IPS-18a (cell line): Measurements from ENCODE around the gene SH3RF1.

Source experiments
- H3K27ac ChIP-seq: one replicate; pipeline ENCODE4 v1.5.1; 2013; ENCODE audit warnings: low read length
- H3K27me3 ChIP-seq: one replicate; pipeline ENCODE4 v1.6.1; 2013; ENCODE audit warnings: mild to moderate bottlenecking, low read length; ENCODE audit not compliant: control insufficient read depth, insufficient read depth
- H3K36me3 ChIP-seq: one replicate; pipeline ENCODE4 v1.6.1; 2013; ENCODE audit warnings: low read depth, low read length; ENCODE audit not compliant: control insufficient read depth
- H3K4me1 ChIP-seq: one replicate; pipeline ENCODE4 v1.6.1; 2013; ENCODE audit warnings: low read depth, low read length; ENCODE audit not compliant: control insufficient read depth
- H3K4me3 ChIP-seq: one replicate; pipeline ENCODE4 v1.5.1; 2013; ENCODE audit warnings: low read length
- H3K9ac ChIP-seq: one replicate; pipeline ENCODE4 v1.6.1; 2013; ENCODE audit warnings: mild to moderate bottlenecking, low read length, moderate library complexity
- H3K9me3 ChIP-seq: one replicate; pipeline ENCODE4 v1.6.1; 2013; ENCODE audit warnings: low read depth, low read length; ENCODE audit not compliant: control insufficient read depth

The SH3RF1 gene

GRCh38 chr4:169148885-169149284 lies 121.9 kb downstream of the SH3RF1 start:
- Histone ChIP-seq H3K4me3 (no peak overlapping the region), H3K9ac (no peak overlapping the region), H3K4me1 (peaks cover 5% of the 10 kb centered on the region), H3K27me3 (no peaks in the 10 kb centered on the region), H3K27ac (no peak overlapping the region), H3K9me3 (no peaks in the 10 kb centered on the region), H3K36me3 (no peaks in the 10 kb centered on the region)

DNA sequence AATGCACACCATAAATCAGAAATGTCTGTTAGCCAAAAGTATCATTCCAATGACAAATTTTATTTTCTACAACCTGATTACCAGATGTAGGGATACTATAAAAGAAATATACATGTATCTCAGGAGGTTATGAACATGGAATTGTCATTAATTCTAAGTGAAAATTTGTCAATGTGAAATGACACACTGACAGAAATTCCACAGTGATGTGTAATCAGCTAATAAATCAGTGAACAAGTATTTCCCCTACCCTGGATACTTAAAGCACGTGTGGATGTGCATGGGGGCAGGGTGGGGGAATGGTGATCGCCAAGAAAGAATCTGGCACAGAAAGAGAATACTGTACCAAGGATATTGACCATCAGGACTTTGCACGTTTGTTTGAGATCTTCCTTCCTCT lies 123.6 kb downstream of the SH3RF1 start:
- H3K9me3 ChIP-seq = no peaks in the 10 kb centered on the region
- H3K4me3 ChIP-seq = no peak overlapping the region
- no peak overlapping the region for H3K27ac ChIP-seq
- no peaks in the 10 kb centered on the region for H3K36me3 ChIP-seq
- H3K9ac ChIP-seq = no peak overlapping the region
- peaks cover 10% of the 10 kb centered on the region for H3K4me1 ChIP-seq
- no peaks in the 10 kb centered on the region for H3K27me3 ChIP-seq

- Histone ChIP-seq H3K4me3 (no peak overlapping the region), H3K4me1 (peaks cover 5% of the 10 kb centered on the region)
These were observed 126.6 kb downstream of the SH3RF1 start for GRCh38 chr4:169144061-169144600.

DNA sequence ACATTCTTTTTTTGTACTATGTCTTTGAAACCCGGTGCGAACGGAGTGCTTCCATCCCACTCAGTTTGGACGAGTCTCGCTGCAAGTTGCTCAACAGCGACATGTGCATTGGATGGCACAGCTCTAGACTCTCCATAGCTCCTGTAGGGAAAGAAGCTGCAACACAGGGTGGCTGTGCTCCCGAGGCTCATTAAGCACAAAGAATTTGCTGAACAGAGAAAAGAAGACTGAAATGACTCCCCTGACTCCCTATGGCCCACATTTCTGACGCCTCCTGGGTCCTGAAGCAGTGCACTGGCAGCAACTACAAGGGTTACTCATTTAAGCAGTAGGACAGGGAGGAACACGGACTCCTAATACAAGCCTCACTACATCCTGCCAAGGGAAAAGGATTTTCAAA lies 127.4 kb downstream of the SH3RF1 start:
- H3K36me3 ChIP-seq = no peaks in the 10 kb centered on the region
- peaks cover 5% of the 10 kb centered on the region for H3K4me1 ChIP-seq
- H3K27me3 ChIP-seq = no peaks in the 10 kb centered on the region
- no peak overlapping the region for H3K9ac ChIP-seq
- no peak overlapping the region for H3K27ac ChIP-seq
- H3K9me3 ChIP-seq = no peaks in the 10 kb centered on the region
- H3K4me3 ChIP-seq = no peak overlapping the region

More at GRCh38 chr4:169144061-169144600, 126.6 kb downstream of the SH3RF1 start:
- Histone ChIP-seq H3K9ac (no peak overlapping the region), H3K27me3 (no peaks in the 10 kb centered on the region), H3K9me3 (no peaks in the 10 kb centered on the region), H3K36me3 (no peaks in the 10 kb centered on the region), H3K27ac (no peak overlapping the region)

DNA sequence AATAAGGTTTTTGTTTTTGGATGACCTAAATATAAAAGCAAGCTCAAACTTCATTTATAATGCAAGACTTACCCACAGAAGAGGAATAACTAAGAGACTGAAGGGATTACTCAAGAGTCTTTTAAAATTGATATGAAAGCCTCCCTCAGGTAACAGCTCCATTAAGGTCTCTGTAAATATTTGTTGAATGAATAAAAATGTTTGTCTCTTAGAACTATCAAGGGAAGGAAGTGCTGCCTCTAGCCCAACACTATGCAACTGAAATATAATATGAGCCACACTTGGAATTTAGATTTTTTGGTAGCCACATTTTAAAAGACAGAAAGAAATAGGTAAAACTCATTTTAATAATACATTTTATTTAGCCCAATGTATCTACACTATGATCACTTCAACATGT lies 127.8 kb downstream of the SH3RF1 start:
- Histone ChIP-seq H3K27me3 (no peaks in the 10 kb centered on the region), H3K4me1 (peaks cover 5% of the 10 kb centered on the region), H3K27ac (no peak overlapping the region), H3K9me3 (no peaks in the 10 kb centered on the region), H3K9ac (no peak overlapping the region), H3K4me3 (no peak overlapping the region), H3K36me3 (no peaks in the 10 kb centered on the region)

DNA sequence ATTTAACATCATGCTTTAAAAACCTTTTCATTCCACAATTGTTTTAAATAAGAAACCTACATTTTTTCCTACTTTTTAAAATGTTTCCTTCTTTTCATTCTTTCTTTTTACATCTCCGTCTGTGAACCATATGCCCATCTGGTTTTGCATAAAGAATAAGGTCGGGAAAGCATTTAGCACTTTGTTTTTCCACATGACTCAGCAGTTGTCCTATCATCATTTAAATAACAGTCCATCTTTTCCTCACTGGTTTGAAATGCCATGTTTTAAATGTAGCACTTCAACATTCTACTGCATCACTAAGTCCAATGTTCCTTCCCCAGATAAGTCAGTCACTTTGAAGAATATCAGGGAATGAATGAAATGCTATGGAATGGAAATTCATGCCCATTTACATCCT lies 128.4 kb downstream of the SH3RF1 start:
- H3K4me1 ChIP-seq = peaks cover 5% of the 10 kb centered on the region
- no peaks in the 10 kb centered on the region for H3K36me3 ChIP-seq
- no peaks in the 10 kb centered on the region for H3K27me3 ChIP-seq

GRCh38 chr4:169139021-169139420 lies 131.7 kb downstream of the SH3RF1 start:
- Histone ChIP-seq H3K9me3 (no peaks in the 10 kb centered on the region), H3K27ac (no peak overlapping the region), H3K9ac (no peak overlapping the region), H3K4me1 (peaks cover 5% of the 10 kb centered on the region), H3K36me3 (peaks cover 13% of the 10 kb centered on the region), H3K27me3 (no peaks in the 10 kb centered on the region), H3K4me3 (no peak overlapping the region)

More for the DNA sequence above, 128.4 kb downstream of the SH3RF1 start:
- Histone ChIP-seq H3K9me3 (no peaks in the 10 kb centered on the region), H3K27ac (no peak overlapping the region), H3K9ac (no peak overlapping the region), H3K4me3 (no peak overlapping the region)

GRCh38 chr4:169137558-169137920 lies 133.2 kb downstream of the SH3RF1 start:
- H3K36me3 ChIP-seq = peaks cover 13% of the 10 kb centered on the region
- H3K4me3 ChIP-seq = no peak overlapping the region
- no peak overlapping the region for H3K9ac ChIP-seq
- no peaks in the 10 kb centered on the region for H3K9me3 ChIP-seq
- H3K4me1 ChIP-seq = peaks cover 3% of the 10 kb centered on the region
- no peak overlapping the region for H3K27ac ChIP-seq
- no peaks in the 10 kb centered on the region for H3K27me3 ChIP-seq

- no peaks in the 10 kb centered on the region for H3K27me3 ChIP-seq
- H3K9me3 ChIP-seq = no peaks in the 10 kb centered on the region
- no peak overlapping the region for H3K9ac ChIP-seq
- H3K4me1 ChIP-seq = no peaks in the 10 kb centered on the region
- H3K27ac ChIP-seq = no peak overlapping the region
- H3K36me3 ChIP-seq = peaks cover 13% of the 10 kb centered on the region
- H3K4me3 ChIP-seq = no peak overlapping the region
These were observed 133.8 kb downstream of the SH3RF1 start for GRCh38 chr4:169136796-169137557.

- H3K36me3 ChIP-seq = peaks cover 13% of the 10 kb centered on the region
These were observed 134.4 kb downstream of the SH3RF1 start for GRCh38 chr4:169136330-169136729.

DNA sequence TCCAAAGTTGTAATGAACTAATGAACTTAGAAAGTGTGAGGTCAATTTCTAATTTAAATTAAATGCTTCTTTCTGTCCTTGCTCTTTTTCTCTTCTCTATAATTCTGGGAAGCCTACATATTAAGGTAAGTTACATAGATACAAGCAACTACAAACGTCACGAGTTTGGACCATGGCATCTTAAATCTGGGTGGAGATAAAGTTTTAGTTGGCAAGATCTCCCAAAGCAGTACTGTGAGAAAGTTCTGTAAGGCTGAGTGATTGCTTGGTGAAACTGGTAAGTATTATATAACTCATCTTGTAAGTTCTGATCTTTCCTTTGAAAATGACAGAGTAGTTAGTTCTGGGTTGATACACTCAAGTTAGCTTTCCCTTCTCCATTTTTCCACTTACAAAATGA lies 135.0 kb downstream of the SH3RF1 start:
- H3K4me1 ChIP-seq = no peaks in the 10 kb centered on the region
- H3K4me3 ChIP-seq = no peak overlapping the region
- H3K27ac ChIP-seq = no peak overlapping the region
- no peak overlapping the region for H3K9ac ChIP-seq
- no peaks in the 10 kb centered on the region for H3K27me3 ChIP-seq
- H3K36me3 ChIP-seq = peaks cover 13% of the 10 kb centered on the region
- H3K9me3 ChIP-seq = no peaks in the 10 kb centered on the region

More at GRCh38 chr4:169136330-169136729, 134.4 kb downstream of the SH3RF1 start:
- Histone ChIP-seq H3K4me3 (no peak overlapping the region), H3K27me3 (no peaks in the 10 kb centered on the region), H3K27ac (no peak overlapping the region), H3K9me3 (no peaks in the 10 kb centered on the region), H3K4me1 (no peaks in the 10 kb centered on the region), H3K9ac (no peak overlapping the region)

GRCh38 chr4:169133932-169134331 lies 136.8 kb downstream of the SH3RF1 start:
- Histone ChIP-seq H3K27ac (no peak overlapping the region), H3K4me1 (no peaks in the 10 kb centered on the region), H3K4me3 (no peak overlapping the region), H3K9me3 (no peaks in the 10 kb centered on the region), H3K27me3 (no peaks in the 10 kb centered on the region), H3K36me3 (peaks cover 19% of the 10 kb centered on the region), H3K9ac (no peak overlapping the region)
